GM21825 (cell line): Measurements from ENCODE around the gene NFE2L2.
"Not testable (repeated sequence)": the region's sequence is repeated elsewhere in the genome, so short reads cannot be mapped to it uniquely, and the experiment has no call there.

Experiments
- ATAC-seq: cut with Tn5 transposase; IDR thresholded peaks from one replicate; pipeline ENCODE4 v1.9.1; 2021; ENCODE audit warnings: mild to moderate bottlenecking, moderate library complexity; ENCODE audit not compliant: unreplicated experiment

The NFE2L2 gene

GRCh38 chr2:177204417-177204816 is 60.1 kb downstream of the NFE2L2 start:
- ATAC-seq, result no peak

GRCh38 chr2:177201919-177202346 is 62.6 kb downstream of the NFE2L2 start:
- no peak for ATAC-seq

GRCh38 chr2:177200419-177200818 is 64.1 kb downstream of the NFE2L2 start:
- not testable (repeated sequence) for ATAC-seq

GRCh38 chr2:177195194-177195593 is 69.3 kb downstream of the NFE2L2 start:
- no peak for ATAC-seq

- ATAC-seq, result peak; percentile 55
Observed at GRCh38 chr2:177193240-177193639, 71.3 kb downstream of the NFE2L2 start.

GRCh38 chr2:177192788-177193187 is 71.7 kb downstream of the NFE2L2 start:
- no peak for ATAC-seq

- ATAC-seq, result no peak
Observed at GRCh38 chr2:177190941-177191340, 73.6 kb downstream of the NFE2L2 start.

- ATAC-seq, result no peak
Observed at GRCh38 chr2:177188482-177189469, 75.8 kb downstream of the NFE2L2 start.

GRCh38 chr2:177187631-177188312 is 76.8 kb downstream of the NFE2L2 start:
- ATAC-seq, result no peak

GRCh38 chr2:177186038-177186437 is 78.5 kb downstream of the NFE2L2 start:
- ATAC-seq, result not testable (repeated sequence)

- ATAC-seq, result no peak
Observed at GRCh38 chr2:177184606-177185005, 79.9 kb downstream of the NFE2L2 start.

- no peak for ATAC-seq
Observed at GRCh38 chr2:177183860-177184259, 80.7 kb downstream of the NFE2L2 start.
